Femur (tissue), 1 donor: ENCODE results near the gene ZPBP2.
"Not testable (repeated sequence)": the region's sequence is repeated elsewhere in the genome, so short reads cannot be mapped to it uniquely, and the experiment has no call there.

Experiments used
- DNase-seq: peaks from one replicate; pipeline ENCODE4 v3.0.0-alpha.2; 2017

Gene ZPBP2

GRCh38 chr17:39855911-39856649, 11.9 kb upstream of the ZPBP2 start:
- not testable (repeated sequence) for DNase-seq

- DNase-seq: no peak
Measured at GRCh38 chr17:39861235-39861634, 6.8 kb upstream of the ZPBP2 start.

GRCh38 chr17:39863244-39863917, 4.6 kb upstream of the ZPBP2 start:
- DNase-seq: no peak

- DNase-seq: peak; percentile 61
Measured at GRCh38 chr17:39863918-39864746, 3.9 kb upstream of the ZPBP2 start, which contains the start of gene IKZF3. IKZF3 (minus strand) TSS chr17:39864312; CDS start chr17:39864126, 186 bp downstream.

- DNase-seq: no peak
Measured at GRCh38 chr17:39866013-39866730, 1.8 kb upstream of the ZPBP2 start.

- no peak for DNase-seq
Measured at GRCh38 chr17:39867084-39867879, 720 bp upstream of the ZPBP2 start.

- DNase-seq: no peak
Measured at GRCh38 chr17:39868554-39868942, 546 bp downstream of the ZPBP2 start.

GRCh38 chr17:39870776-39871175, 2.8 kb downstream of the ZPBP2 start:
- DNase-seq: no peak

- DNase-seq: no peak
Measured at GRCh38 chr17:39871801-39872200, 3.8 kb downstream of the ZPBP2 start.

GRCh38 chr17:39872751-39873150, 4.7 kb downstream of the ZPBP2 start:
- DNase-seq: no peak

GRCh38 chr17:39886102-39886501, 18.1 kb downstream of the ZPBP2 start:
- not testable (repeated sequence) for DNase-seq

GRCh38 chr17:39887078-39887477, 19.1 kb downstream of the ZPBP2 start:
- no peak for DNase-seq

GRCh38 chr17:39889200-39889599, 21.2 kb downstream of the ZPBP2 start:
- no peak for DNase-seq

- no peak for DNase-seq
Measured at GRCh38 chr17:39894681-39895376, 26.8 kb downstream of the ZPBP2 start.

GRCh38 chr17:39898088-39898487, 30.1 kb downstream of the ZPBP2 start:
- DNase-seq: no peak

GRCh38 chr17:39899215-39899614, 31.2 kb downstream of the ZPBP2 start:
- DNase-seq: no peak

- not testable (repeated sequence) for DNase-seq
Measured at GRCh38 chr17:39902027-39902426, 34.0 kb downstream of the ZPBP2 start.

GRCh38 chr17:39903158-39903884, 35.3 kb downstream of the ZPBP2 start:
- DNase-seq: no peak

- DNase-seq: no peak
Measured at GRCh38 chr17:39904990-39905288, 36.9 kb downstream of the ZPBP2 start.

- no peak for DNase-seq
Measured at GRCh38 chr17:39908789-39909352, 40.9 kb downstream of the ZPBP2 start.
